Hematopoietic multipotent progenitor cell treated with erythropoietin and hydrocortisone succinate and interleukin-3 and kit ligand, for 6 days (in vitro differentiated cells): ENCODE results near the gene MRPL9.
A peak's percentile ranks its signal among the peaks of the same experiment; 100 is the strongest.

ENCODE experiments used
- DNase-seq: peaks from one replicate; pipeline ENCODE4 v3.0.0-alpha.2; 2015

MRPL9 gene

GRCh38 chr1:151729157-151729965 lies 33.9 kb downstream of the MRPL9 start:
- DNase-seq = no peak

GRCh38 chr1:151728151-151729054 lies 34.9 kb downstream of the MRPL9 start:
- DNase-seq = no peak

GRCh38 chr1:151723726-151724370 lies 39.4 kb downstream of the MRPL9 start:
- no peak for DNase-seq

DNA sequence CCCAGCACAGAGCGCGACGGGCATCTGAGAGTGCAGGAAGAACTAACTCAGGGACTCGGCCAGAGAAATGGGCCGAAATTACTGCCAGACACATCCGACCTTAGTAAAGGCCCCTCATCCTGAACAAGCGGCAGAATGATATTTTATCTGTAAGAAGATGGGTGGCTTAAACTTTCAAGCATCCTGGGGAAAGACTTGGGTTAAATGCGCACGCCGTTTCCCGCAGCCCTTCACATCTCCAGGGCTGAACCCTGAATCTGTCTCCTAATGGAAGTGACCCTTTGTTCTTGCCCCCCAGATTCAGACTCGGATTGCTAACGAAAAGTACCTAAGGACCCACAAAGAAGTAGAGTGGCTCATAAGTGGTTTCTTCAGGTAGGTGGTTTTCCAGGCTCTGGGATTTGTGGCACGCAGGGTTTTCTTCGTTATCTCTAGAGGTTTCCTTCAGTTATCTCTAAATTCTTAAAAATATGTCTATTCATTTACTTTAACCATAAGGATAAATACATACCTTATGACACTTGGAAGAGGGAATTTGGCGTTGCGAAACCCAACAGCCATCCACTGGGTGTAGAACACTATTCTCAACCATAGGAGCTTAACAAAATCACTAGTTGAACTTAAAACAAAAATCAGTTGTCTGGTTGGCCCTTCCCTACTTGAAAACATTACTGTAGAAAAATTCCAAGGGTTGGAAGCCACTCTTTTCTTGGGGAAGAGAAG lies 41.3 kb downstream of the MRPL9 start:
- DNase-seq = no peak

DNA sequence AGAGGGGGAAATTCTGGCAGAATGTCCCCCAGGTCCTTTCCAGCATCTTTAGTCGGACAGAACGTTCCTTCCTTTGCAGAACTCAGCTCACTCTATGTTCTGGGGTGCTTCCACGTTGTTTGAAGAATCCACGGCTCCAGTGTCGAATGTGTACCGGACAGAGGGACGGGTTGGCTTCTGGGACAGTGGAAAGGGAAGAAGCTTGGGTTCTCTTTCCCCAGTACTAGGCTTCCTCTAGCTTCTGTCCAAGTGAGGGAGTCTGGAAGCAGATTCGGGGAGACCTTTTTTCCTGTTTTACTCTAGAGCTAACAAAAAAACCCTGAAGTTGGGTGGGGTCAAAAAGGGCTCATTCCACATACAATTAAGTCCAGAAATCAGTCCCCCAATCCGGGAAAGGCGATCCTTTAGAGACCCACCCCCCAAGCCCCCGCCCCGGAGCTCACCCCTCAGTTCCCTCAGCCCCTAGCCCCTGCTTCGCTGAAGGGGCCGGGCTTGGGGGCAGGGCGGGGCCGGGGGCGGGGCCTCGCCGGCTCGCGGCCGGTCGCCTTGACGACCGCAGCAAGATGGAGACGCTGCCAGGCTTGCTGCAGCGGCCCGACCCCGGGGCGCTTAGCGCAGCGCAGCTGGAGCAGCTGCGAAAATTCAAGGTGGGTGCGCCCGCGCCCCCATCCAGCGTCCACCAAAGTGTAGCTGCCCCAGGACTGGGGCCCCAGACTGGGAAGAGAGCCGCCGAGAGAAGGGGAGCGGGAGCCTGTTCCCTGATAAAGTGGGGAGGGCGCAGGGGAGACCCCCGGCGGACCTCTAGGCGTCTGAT lies 42.1 kb downstream of the MRPL9 start, which contains the start of gene RIIAD1:
Gene RIIAD1 (plus strand): TSS at position 549 of the 814 bp plus-strand sequence. CDS start 15 bp downstream, at position 564.
- DNase-seq = peak; percentile 42

GRCh38 chr1:151720554-151720953 lies 42.7 kb downstream of the MRPL9 start:
- peak; percentile 14 for DNase-seq

GRCh38 chr1:151720125-151720524 lies 43.2 kb downstream of the MRPL9 start:
- DNase-seq = peak; percentile 60

DNA sequence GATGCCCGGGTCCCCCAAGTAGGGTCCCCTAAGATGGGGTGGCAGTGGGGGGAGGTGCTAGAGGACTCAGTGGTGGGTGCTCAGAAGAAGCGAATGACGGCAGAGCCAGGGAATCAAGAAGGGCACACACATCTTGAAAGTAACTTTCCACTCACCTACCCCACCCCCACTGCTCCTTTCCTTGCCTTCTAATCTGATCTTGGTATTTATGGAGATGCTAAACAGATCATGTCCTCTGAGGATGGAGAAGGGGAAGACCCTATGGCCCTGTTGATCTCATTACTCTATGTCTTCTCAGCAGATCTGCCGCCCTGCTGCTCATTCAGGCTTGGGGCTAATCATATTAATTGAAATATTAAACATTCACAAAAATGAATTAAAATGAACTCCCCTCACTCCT lies 44.6 kb downstream of the MRPL9 start:
- DNase-seq = no peak

GRCh38 chr1:151718011-151718431 lies 45.3 kb downstream of the MRPL9 start:
- no peak for DNase-seq

- peak; percentile 79 for DNase-seq
Measured at GRCh38 chr1:151716771-151717631, 46.3 kb downstream of the MRPL9 start, which contains the start of gene CELF3. Gene CELF3 (minus strand): TSS chr1:151716803. CDS start chr1:151716020, 783 bp downstream.

DNA sequence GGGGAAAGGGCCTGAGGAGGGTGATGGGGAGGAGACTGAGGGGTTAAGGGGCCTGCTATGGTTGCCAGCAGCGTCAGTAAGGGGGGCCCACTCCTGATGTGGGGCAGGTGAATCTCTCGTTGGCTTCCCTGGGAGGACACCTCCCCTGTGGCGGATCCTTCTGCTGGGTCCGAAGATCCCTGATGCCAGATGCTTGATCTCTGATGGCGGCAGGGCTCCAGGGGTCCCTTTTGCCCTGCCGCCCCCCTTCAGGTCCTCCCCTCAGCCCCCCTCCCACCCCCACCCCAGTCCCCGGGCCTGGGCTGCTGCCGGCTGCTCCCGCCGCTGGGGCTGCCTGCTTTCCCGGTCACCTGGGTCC lies 46.9 kb downstream of the MRPL9 start:
- no peak for DNase-seq

DNA sequence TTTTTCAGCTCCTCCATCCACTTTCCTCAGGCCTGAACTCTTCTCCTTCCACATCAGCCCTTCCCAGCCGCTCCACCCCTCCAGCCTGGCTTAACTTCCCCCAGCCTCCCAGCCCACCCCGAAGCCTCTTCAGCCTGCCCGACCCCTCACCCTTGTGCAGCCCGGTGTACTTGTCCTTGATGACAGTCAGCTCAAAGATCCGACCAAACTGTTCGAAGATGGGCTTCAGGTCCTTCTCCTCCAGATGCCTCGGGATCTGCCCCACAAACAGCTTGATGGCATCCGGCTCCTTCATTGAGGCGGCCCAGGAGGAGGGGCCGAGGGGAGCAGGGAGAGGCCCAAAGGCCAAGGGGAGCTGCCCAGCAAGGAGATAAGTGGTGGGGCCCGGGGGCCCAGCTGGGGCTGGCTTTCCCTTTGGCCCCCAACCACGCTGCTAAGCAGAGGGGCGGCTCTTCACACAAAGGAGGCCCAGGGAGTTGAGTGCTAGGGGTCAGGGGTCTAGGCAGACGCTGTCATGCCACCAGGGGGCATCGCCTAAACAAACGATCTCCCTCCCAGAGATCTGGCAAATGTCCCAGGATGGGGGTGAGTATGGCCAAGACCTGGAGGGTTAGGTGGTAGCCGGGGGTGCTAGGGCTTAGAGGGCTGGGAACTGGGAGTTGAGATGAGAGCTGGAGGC lies 47.4 kb downstream of the MRPL9 start:
- DNase-seq = peak; percentile 32

GRCh38 chr1:151714820-151715725 lies 48.2 kb downstream of the MRPL9 start:
- DNase-seq = peak; percentile 86

GRCh38 chr1:151713874-151714273 lies 49.4 kb downstream of the MRPL9 start:
- no peak for DNase-seq

GRCh38 chr1:151713044-151713443 lies 50.3 kb downstream of the MRPL9 start:
- DNase-seq = no peak

- no peak for DNase-seq
Measured at GRCh38 chr1:151711951-151712350, 51.3 kb downstream of the MRPL9 start.

GRCh38 chr1:151711044-151711800 lies 52.1 kb downstream of the MRPL9 start:
- no peak for DNase-seq
